ENCODE measurements around the gene GZMH.
"Not testable (repeated sequence)": the region's sequence is repeated elsewhere in the genome, so short reads cannot be mapped to it uniquely, and the experiment has no call there.

GZMH gene, protein sequence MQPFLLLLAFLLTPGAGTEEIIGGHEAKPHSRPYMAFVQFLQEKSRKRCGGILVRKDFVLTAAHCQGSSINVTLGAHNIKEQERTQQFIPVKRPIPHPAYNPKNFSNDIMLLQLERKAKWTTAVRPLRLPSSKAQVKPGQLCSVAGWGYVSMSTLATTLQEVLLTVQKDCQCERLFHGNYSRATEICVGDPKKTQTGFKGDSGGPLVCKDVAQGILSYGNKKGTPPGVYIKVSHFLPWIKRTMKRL

DNA sequence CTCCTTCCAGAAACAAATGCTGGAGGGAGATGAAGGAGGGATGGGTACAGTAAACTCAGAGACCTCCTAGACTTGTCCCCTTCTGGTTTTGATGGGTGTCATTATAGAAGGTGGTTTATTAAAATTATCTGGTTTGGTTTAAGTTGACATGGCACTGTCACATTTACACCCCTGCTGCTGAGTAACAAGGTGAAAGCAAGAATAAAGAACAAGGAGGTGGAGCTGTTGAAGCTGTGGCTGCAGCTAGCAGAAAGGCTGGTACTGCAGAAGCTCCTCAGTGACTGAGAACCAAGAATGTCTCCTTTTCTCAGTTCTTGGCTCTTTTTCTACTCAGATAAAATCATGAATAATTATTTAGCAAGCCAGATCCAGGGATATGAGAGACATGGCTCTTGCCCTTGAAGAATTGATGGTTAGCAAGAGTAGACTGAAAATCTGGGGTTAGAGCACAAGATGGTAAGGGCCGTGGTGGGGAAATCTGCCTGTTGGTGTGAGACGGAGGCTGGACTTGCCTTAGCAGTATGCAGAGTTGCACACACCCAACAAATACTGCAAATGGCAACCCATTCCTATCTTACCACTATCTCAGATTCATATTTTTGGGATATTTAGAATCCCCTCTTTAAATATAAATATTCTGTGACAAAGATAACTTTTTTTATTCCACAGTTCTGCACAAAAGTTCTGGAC, at the start of gene GZMH:
TSS of gene GZMH (minus strand) at position 31 of the 690 bp plus-strand sequence. CDS start 72 bp downstream, outside the sequence.
- no peak for DNase-seq

DNA sequence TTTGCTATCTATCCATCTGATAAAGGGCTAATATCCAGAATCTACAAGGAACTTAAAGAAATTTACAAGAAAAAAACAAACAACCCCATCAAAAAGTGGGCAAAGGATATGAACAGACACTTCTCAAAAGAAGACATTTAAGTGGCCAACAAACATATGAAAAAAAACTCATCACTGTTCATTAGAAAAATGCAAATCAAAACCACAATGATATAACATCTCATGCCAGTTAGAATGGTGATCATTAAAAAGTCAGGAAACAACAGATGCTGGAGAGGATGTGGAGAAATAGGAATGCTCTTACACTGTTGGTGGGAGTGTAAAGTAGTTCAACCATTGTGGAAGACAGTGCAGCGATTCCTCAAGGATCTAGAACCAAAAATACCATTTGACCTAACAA, 38.9 kb upstream of the GZMH start:
- DNase-seq, result not testable (repeated sequence)

DNA sequence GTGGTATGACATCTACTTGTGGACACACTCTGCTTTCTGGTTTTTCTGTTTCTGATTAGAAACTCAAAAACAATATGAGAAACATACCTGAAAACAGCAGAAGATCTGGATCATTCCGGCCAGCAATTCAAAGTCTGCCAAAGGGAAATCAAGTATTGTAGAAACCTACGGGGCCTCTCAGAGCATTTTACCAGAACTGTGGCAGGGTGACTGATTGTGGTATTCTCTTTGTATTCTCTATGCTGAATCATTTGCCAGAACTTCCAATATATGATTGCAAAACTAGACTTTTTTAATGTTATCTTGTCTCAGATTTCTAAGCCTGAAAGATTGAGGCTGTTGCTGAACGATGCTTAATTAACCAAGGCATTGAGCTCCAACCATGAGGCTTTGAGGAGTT, 30.4 kb upstream of the GZMH start:
- no peak for DNase-seq

DNA sequence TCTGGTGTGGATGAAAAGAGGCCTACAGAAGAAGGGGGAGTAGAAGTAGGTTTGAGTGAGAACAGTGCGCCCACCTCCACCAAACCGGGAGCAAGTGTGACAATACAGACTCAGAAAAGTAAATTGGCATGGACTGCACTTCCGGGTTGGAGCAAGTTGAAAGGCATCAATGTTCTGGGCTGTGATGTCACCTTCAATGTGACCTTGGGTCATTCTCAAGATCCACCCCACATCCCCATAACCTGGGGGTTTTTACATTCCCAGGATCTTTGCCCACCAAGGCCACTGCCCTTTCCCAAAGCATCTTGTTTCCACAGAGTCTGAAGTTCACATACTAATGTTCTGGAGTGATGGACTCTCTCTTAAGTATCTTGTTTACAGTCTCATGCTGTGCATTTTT, 29.8 kb upstream of the GZMH start:
- DNase-seq, result no peak

DNA sequence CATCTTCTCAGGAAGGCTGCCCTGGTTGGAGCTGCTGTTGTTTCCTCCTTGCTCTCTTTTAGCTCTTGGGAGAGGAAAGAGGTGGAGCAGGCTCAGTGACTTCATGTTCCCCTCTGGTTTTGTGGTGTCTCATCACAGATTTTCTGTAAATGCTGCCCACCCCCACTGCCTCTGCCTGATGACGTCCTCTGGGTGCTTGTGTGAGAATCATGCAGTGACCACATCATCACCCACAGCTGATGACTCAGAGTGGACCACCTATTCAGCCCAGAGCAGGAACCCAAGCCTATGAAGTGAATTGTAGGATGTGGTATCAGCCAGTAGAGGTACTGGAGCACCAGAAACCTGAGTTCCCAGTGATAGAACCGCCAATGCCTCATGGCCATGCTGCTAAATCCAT, 24.7 kb upstream of the GZMH start, which contains the start of gene GZMB:
TSS of gene GZMB (minus strand) at position 33 of the 400 bp plus-strand sequence. CDS start at position 3, 30 bp downstream.
- no peak for DNase-seq

DNA sequence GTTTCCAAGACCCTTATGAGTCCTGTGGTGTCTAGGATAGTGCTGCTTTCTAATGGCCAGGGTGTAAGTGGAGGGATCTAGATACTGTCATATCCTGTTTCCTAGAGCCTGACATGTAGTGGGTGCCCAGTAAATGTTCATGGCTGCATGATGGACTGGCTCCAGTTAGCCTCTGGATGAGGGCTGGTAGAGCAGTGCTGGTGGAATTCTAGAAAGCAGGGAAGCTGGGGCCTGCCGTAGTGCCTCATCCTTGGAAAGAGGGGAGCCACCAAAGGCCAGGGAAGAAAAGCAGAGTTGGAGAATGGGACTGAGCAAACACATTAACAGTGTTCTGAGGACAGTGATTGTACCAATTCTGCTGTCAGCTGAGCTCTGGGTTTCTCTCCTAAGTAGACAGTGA, 23.9 kb upstream of the GZMH start:
- DNase-seq, result no peak

DNA sequence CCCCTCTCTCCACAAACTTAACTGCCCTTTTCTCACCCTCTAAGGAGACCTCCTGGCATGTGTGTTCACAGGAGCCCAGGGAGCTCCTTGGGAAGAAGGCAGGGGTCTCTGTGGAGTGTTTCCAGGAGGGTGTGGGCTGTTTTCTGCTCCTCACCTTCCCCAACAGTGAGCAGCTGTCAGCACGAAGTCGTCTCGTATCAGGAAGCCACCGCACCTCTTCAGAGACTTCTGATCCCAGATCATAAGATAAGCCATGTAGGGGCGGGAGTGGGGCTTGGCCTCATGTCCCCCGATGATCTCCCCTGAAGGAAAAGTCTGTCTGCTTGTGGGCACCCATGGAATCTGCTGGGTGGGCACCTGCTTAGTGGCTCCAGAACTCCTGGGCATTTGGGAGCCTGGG, 23.3 kb upstream of the GZMH start:
- DNase-seq, result no peak

DNA sequence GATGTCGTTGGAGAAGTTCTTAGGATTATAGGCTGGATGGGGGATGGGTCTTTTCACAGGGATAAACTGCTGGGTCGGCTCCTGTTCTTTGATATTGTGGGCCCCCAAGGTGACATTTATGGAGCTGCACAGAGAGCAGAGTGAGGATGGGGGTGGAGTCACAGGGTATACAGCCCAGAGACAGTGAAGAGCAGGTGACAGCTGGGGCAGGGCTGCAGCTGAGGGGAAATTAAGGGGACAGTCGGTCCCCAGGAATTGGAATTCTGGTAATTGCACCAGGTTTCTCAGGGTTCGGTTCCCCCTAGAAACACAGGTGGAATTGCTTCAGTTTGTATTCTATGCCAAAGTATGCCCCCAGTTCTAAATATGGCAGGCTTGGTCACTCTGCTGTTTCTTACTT, 22.9 kb upstream of the GZMH start:
- no peak for DNase-seq

DNA sequence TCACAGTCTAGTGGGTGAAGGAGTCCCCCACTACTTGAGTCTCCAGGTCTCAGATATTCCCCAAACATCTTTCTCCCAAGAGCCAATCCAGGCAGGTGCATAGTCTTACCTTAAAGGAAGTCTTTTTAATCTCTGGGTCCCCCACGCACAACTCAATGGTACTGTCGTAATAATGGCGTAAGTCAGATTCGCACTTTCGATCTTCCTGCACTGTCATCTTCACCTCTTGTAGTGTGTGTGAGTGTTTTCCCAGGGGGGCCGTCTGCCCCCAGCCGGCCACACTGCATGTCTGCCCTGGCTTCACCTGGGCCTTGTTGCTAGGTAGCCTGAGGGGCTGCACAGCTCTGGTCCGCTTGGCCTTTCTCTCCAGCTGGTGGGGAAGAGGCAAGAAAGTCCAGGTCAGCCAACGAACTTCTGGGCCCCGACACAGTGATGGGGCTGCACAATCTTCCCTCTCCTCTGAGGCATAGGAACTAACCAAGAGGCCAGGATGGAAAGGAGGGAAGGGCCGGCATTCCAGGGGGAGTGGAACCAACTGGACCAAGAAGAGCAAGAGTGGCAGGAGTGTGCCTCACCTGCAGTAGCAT, 22.4 kb upstream of the GZMH start:
- no peak for DNase-seq

DNA sequence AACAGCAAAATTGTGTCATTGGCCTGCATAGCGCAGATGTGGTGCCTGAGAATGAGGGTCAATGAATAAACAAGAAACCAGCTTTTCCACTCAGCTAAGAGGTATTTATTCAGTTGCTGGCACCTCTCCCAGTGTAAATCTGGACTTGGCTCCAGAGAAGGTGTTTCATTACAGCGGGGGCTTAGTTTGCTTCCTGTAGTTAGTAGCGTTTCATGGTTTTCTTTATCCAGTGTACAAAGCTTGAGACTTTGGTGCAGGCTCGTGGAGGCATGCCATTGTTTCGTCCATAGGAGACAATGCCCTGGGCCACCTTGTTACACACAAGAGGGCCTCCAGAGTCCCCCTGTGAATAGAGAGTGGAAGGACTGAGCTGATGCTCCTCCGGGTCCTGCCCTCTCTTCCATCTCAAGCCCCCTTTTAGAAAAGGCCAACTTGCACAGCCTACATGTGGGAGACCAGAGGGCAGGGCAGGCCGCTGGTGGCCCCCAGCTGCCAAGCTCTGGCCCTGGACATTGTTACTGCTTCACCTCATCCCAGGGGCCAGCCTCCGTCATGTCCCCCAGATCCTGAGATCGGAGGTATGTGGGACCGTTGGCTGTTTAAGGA, 21.5 kb upstream of the GZMH start:
- DNase-seq, result peak; percentile 90

DNA sequence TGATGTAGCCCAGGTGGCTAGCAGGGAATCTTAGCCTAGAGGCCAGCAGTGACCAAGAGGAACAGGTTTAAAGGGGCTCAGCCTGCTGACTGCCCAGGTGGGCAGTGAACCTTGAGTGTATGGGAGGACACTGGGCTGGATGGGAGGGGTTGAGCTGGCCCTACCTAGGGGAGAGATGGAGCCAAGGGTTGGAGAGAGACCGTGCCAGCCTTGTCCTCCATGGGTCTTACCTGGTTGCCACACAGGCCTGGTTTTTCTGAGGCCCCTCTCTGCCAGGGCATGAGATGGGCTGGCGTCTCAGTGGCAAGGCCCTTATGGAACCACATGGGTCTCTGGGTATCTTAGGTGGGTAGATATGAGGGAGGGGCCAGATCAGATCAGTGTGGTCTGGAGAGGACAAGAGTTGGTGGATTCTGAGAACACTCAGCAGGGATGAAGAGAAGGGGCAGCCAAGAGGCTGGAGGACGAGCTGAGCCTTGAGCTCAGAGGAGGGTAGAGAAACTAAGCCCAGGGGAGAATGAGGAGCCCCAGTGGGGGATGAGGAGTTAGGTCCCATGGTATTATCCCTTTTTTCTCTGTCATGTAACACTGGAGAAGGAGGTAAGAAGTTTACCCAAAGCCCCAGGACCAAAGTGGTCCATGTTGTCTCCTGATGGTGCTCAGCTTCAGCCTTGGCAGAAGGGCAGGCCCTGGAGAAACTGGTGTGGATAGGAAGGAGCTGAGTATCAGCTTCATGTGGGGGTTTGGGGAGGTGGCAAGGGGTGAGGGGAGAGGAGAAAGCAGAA, 20.8 kb upstream of the GZMH start:
- no peak for DNase-seq

DNA sequence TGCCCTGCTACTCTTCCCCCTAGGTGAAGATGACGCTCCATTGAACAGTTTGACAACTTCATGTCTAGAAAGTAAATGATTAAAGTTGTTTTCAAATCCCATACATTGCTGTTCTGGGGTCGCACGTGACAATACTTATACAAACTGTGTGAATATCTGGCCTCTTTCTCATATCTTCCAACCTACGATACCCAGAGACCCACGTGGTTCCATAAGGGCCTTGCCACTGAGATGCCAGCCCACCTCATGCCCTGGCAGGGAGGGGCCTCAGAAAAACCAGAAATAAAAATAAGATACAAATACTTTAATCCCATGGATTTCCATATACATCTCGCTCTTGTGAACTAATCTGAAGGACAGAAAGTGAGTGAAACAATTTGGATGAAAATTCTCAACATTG, 20.0 kb upstream of the GZMH start:
- no peak for DNase-seq

DNA sequence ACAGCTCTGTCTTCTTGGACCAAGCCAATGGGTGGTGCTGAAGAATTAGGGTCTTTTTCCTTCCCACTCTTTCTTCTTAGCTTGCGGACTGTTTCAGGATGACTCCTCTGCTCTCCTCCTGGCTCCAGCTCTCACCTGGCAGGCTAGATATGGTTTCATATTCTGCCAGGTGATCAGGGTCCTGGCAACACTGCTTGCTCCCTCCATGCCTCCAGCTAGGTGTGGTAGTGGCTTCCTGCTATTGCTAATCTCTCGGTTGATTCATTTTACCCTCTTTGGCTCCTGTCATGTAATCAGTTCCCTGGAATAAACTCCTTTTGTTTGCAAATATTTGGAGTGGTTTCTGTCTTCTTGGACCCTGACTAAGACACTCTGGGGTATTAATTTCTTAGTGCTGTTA, 4.3 kb upstream of the GZMH start:
- no peak for DNase-seq

DNA sequence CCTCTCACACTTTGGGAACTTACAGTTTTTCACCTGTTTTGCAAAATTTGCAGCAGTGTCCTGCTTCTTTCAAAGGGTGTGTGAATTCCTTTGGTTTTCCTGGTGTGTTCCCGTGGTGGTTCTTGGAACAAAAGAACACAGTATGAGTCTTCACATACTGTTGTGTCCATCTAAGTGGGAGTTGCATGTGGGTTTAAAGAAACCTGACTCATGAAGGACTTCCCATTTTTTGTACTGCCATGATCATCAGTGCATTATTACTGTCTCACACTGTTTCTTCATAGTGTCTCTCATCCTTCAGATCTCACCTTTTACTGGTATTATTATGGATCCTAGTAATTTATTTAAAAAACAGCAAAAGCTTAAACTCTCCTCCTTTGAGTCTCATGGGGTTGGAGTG, 3.8 kb upstream of the GZMH start:
- DNase-seq, result peak; percentile 6

DNA sequence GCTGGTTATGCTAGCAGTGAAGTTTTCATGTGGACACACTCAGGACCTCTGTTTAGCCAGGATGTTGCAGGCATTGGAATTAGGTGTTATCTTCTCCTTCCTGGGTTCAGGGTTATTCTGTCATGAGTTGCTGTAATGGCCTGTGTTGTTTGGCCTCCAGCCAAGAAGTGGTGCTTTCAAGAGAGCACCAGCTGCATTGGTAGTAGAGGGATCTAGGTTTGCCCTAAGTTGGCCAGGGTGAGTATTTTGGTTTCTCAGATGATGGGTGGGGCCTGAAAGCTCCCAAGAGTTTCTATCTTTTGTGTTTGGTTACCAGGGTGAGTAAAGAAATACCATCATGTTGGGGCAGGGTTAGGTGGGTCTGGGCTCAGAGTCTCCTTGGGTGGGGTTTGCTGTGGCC, 2.7 kb upstream of the GZMH start:
- peak; percentile 62 for DNase-seq

DNA sequence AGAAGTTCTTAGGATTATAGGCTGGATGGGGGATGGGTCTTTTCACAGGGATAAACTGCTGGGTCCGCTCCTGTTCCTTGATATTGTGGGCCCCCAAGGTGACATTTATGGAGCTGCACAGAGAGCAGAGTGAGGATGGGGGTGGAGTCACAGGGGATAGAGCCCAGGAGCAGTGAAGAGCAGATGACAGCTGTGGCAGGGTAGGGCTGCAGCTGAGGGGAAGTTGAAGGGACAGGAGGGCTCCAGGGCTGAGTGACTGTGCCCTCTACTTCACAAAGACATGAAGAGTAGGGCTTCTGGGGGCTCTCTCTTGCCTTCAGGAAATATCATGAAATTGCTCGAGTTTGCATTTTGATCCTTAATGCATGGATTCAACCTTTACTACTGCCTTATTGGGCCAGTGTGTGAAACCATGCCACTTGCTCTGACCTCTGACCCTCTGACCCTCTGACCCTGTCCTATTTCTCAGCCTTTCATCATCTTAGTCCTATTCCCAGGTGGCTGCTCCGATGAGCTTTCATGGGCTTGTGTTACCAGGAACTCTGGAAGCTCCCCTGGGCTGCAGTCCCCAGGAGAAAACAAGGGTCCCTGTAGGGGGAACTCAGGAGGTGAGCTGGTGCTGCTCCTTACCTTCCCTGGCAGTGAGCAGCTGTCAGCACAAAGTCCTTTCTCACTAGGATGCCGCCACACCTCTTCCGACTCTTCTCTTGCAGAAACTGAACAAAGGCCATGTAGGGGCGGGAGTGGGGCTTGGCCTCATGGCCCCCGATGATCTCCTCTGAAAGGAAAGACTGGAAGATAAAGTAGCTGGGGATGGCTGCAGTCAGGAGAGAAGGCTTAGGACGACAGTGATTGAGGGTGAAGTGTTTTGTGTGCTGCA, 1.6 kb downstream of the GZMH start:
- DNase-seq, result no peak

DNA sequence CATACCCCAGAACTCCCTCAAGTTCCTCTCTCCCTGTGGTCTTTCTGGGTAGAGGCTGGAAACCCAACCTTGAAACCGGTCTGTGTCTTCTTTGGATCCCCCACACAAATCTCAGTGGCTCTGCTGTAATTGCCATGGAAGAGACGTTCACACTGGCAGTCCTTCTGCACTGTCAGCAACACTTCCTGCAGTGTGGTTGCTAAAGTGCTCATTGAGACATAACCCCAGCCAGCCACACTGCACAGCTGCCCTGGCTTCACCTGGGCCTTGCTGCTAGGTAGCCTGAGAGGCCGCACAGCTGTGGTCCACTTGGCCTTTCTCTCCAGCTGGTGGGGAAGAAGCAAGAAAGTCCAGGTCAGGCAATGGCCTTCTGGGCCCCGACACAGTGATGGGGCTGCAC, 2.4 kb downstream of the GZMH start:
- DNase-seq, result no peak

DNA sequence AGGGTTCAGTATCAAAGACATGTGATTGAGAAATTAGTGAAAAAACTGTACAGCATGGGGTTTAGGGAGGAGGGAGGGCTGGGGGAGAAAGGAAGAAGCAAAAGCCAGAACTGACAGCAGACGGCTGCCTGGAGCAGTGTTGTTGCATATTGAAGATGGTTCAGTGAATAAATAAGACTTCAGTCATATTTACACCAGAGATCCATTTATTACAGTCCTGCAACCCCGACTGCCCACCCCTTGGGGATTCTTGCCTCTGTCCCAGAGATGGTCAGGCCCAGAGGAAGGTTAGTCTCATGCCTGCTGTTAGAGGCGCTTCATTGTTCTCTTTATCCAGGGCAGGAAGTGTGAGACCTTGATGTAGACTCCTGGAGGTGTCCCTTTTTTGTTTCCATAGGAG, 3.2 kb downstream of the GZMH start:
- DNase-seq, result no peak

DNA sequence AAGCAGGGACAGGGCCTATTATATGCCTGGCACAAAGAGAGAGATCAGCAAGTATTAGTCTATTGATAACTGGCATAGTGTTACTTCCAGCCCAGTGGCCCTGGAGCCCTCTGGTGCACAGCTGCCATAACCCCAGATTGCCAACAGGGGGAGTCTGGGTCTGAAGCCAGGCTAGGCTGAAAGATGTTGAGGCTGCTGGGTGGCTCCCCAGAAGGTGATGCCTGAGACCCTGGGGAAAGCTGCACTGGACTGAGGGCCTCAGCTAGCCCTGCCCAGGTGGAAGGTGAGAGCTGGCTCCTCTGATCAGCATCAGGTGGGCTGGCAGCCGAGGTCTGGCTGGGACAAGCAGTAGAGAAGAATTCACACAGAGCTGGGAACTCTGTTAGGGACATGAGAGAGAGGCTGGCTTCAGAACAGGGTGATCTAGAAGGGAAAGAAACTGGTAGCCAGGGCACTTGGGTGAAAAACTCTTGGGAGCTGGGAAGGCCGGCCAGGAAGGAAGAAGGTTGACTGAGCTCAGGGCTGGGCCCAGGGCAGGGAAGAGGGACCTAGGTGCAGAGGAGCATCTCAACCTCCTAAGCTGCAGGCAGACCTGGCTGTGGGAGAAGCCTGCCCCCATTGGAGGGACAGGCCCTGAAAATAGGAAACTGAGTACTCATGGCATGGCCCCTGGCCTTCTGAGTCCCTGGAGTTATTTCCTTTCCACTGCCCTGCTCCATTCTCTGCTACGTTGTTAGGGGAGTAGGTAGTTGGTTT, 3.9 kb downstream of the GZMH start:
- peak; percentile 33 for DNase-seq

DNA sequence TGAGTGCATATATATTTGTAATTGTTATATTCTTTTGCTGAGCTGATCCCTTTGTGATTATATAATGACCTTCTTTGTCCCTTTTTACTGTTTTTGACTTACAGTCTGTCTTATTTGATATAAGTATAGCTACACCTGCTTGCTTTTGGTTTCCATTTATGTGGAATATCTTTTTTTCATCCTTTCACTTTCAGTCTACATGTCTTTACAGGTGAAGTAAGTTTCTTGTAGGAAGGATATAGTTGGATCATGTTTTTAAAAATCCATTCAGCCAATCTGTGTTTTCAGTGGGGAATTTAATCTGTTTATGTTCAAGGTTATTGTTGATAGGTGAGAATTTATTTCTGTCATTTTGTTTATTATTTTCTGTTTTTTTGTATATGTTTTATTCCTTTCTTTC, 12.1 kb downstream of the GZMH start:
- DNase-seq, result no peak

DNA sequence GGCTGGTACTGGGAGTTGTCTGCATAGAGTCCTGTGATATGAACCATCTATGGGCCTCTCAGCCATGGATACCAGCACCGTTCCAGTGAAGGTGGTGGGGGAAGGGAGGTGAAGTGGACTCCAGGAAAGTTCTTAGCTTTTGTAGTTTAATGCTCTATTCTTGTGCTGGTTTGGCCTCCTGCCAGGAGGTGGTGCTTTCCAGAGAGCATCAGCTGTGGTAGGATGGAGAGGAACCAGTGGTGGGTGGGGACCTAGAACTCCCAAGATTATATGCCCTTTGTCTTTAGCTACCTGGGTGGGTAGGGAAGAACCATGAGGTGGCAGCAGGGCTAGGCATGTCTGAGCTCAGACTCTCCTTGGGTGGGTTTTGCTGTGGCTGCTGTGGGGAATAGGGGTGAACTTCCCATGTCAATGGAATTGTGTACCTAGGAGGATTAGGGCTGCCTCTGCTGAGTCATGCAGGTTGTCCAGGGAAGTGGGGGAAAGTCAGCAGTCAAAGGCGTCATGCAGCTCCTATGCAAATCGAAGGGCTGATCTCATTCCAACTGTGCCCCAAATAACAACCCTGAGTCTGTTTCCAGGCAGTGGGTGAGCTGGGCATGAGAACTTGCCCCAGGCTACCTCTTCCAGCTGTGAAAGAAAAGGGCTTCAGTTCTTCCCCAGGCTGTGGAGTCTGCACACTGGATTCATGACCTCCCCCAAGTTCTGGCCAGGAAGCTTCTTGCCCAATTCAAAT, 14.2 kb downstream of the GZMH start:
- DNase-seq, result no peak
